GM23338 (cell line): Measurements from ENCODE around the gene FBXO11. TPM values are rescaled to one million over a fixed set of nuclear protein-coding genes. Genes with fewer than 3 reads are reported as not detected.
"Not testable (repeated sequence)": the region's sequence is repeated elsewhere in the genome, so short reads cannot be mapped to it uniquely, and the experiment has no call there.

Experiments used
- ATAC-seq: fragments of 200-7000 bp; cut with Tn5 transposase; 3 replicates; pipeline ENCODE4 v1.9.1; 2020
- DNase-seq: peaks from one replicate; pipeline ENCODE4 v3.0.0-alpha.2; 2015; ENCODE audit warnings: low spot score
- H2AFZ ChIP-seq: fragments of 200-600 bp; sonication (generic); 2 replicates; pipeline ENCODE4 v1.8.0; 2016; ENCODE audit warnings: antibody characterized with exemption, mild to moderate bottlenecking, moderate library complexity
- H3F3A ChIP-seq: fragments of 200-600 bp; sonication (generic); replicated peaks from 2 replicates; pipeline ENCODE4 v1.8.0; 2017; ENCODE audit warnings: antibody characterized with exemption, mixed run types, low read depth
- H3K27ac ChIP-seq: fragments of 200-600 bp; sonication (generic); 2 replicates; pipeline ENCODE4 v1.6.1; 2016; ENCODE audit warnings: low read depth
- H3K27me3 ChIP-seq: fragments of 200-600 bp; sonication (generic); 2 replicates; pipeline ENCODE4 v1.8.0; 2016; ENCODE audit warnings: mild to moderate bottlenecking, mixed run types, moderate library complexity; ENCODE audit not compliant: insufficient read depth
- H3K36me3 ChIP-seq: fragments of 200-600 bp; sonication (generic); 2 replicates; pipeline ENCODE4 v1.8.0; 2016; ENCODE audit warnings: mild to moderate bottlenecking; ENCODE audit not compliant: insufficient read depth
- H3K4me1 ChIP-seq: fragments of 200-600 bp; sonication (generic); 2 replicates; pipeline ENCODE4 v1.8.0; 2016; ENCODE audit warnings: mild to moderate bottlenecking, moderate library complexity; ENCODE audit not compliant: insufficient read depth
- H3K4me2 ChIP-seq: fragments of 200-600 bp; sonication (generic); 2 replicates; pipeline ENCODE4 v1.7.1; 2017; ENCODE audit warnings: mixed run types
- H3K4me3 ChIP-seq: fragments of 200-600 bp; sonication (generic); 2 replicates; pipeline ENCODE4 v1.6.1; 2016; ENCODE audit warnings: mixed run types
- H3K79me2 ChIP-seq: fragments of 200-600 bp; sonication (generic); replicated peaks from 2 replicates; pipeline ENCODE4 v1.8.0; 2017; ENCODE audit warnings: mild to moderate bottlenecking; ENCODE audit not compliant: insufficient read depth
- H3K9me2 ChIP-seq: fragments of 200-600 bp; sonication (generic); 2 replicates; pipeline ENCODE4 v1.8.0; 2017; ENCODE audit not compliant: insufficient read depth
- H4K20me1 ChIP-seq: fragments of 200-600 bp; sonication (generic); replicated peaks from 2 replicates; pipeline ENCODE4 v1.8.0; 2017; ENCODE audit warnings: mild to moderate bottlenecking; ENCODE audit not compliant: insufficient read depth
- H3K27ac Mint-ChIP-seq: 2 replicates; pipeline ENCODE4 v1.8.0; 2020; ENCODE audit warnings: inconsistent platforms, mild to moderate bottlenecking, moderate library complexity, mixed read lengths
- H3K27me3 Mint-ChIP-seq: 3 replicates; pipeline ENCODE4 v1.8.0; 2022; ENCODE audit warnings: low read depth, mild to moderate bottlenecking, moderate library complexity, mixed read lengths, inconsistent platforms; ENCODE audit not compliant: insufficient read depth, poor library complexity
- H3K36me3 Mint-ChIP-seq: 3 replicates; pipeline ENCODE4 v1.8.0; 2021; ENCODE audit warnings: low read depth, mild to moderate bottlenecking, inconsistent platforms, moderate library complexity, mixed read lengths
- H3K4me1 Mint-ChIP-seq: 3 replicates; pipeline ENCODE4 v1.8.0; 2020; ENCODE audit warnings: mild to moderate bottlenecking, inconsistent platforms, mixed read lengths
- H3K4me3 Mint-ChIP-seq: 3 replicates; pipeline ENCODE4 v1.8.0; 2021; ENCODE audit warnings: moderate library complexity, mild to moderate bottlenecking, inconsistent platforms, mixed read lengths
- H3K9me3 Mint-ChIP-seq: 3 replicates; pipeline ENCODE4 v1.8.0; 2020; ENCODE audit warnings: moderate library complexity, mild to moderate bottlenecking, inconsistent platforms, mixed read lengths
- CREB1 ChIP-seq: fragments of 250-450 bp; sonication (Bioruptor Pico); IDR thresholded peaks from 2 replicates; pipeline ENCODE4 v1.5.0; 2020; ENCODE audit warnings: low read depth, mild to moderate bottlenecking, moderate library complexity
- CTCF ChIP-seq, 2 experiments: fragments of 200-600 bp in 1 of 2; sonication (generic) in 1 of 2; conservative IDR thresholded peaks; 2 replicates each; pipeline versions ENCODE4 v1.5.1 to v1.6.1; 2016 to 2017; ENCODE audit warnings: antibody characterized with exemption in 2 of 2, low read depth in 2 of 2, mild to moderate bottlenecking in 2 of 2, moderate library complexity in 1 of 2
- ETS1 ChIP-seq: IDR thresholded peaks from 2 replicates; pipeline ENCODE4 v1.6.1; 2016; ENCODE audit warnings: antibody characterized with exemption
- EZH2 ChIP-seq: fragments of 200-600 bp; sonication (generic); IDR thresholded peaks from one replicate; pipeline ENCODE4 v1.8.0; 2017; ENCODE audit warnings: antibody characterized with exemption, mild to moderate bottlenecking, low read depth; ENCODE audit not compliant: unreplicated experiment
- EZH2phosphoT487 ChIP-seq: fragments of 200-600 bp; sonication (generic); IDR thresholded peaks from one replicate; pipeline ENCODE4 v1.8.1; 2018; ENCODE audit warnings: antibody characterized with exemption; ENCODE audit not compliant: unreplicated experiment
- JUNB ChIP-seq: IDR thresholded peaks from one replicate; pipeline ENCODE4 v1.6.1; 2016; ENCODE audit warnings: antibody characterized with exemption; ENCODE audit not compliant: unreplicated experiment
- NANOG ChIP-seq: IDR thresholded peaks from 2 replicates; pipeline ENCODE4 v1.6.1; 2016; ENCODE audit warnings: antibody characterized with exemption, borderline replicate concordance
- POLR2AphosphoS5 ChIP-seq: IDR thresholded peaks from 2 replicates; pipeline ENCODE4 v1.6.1; 2016; ENCODE audit warnings: antibody characterized with exemption, low read depth
- REST ChIP-seq: IDR thresholded peaks from one replicate; pipeline ENCODE4 v1.6.1; 2018; ENCODE audit warnings: antibody characterized with exemption; ENCODE audit not compliant: unreplicated experiment
- STAT1 ChIP-seq: IDR thresholded peaks from one replicate; pipeline ENCODE4 v1.6.1; 2016; ENCODE audit warnings: antibody characterized with exemption; ENCODE audit not compliant: unreplicated experiment
- ZNF114 ChIP-seq: fragments of 250-450 bp; sonication (Bioruptor Pico); IDR thresholded peaks from 2 replicates; pipeline ENCODE4 v1.5.0; 2020; ENCODE audit warnings: mild to moderate bottlenecking, moderate library complexity
- ZNF331 ChIP-seq: fragments of 250-450 bp; sonication (Bioruptor Pico); IDR thresholded peaks from 2 replicates; pipeline ENCODE4 v1.5.0; 2020; ENCODE audit warnings: low read depth, mild to moderate bottlenecking, moderate library complexity
- polyA plus RNA-seq: library from polyadenylated mRNA; unstranded; fragments of >200 nt; fragmentation: Nextera tagmentation; extraction: Ambion mirVana; gene quantifications from 2 replicates; pipeline ENCODE4 v1.2.1, GENCODE V29; 2016
- total RNA-seq: library from RNA; depleted of rRNA; stranded (reverse); fragments of >200 nt; shearing (Covaris generic); gene quantifications from 2 replicates; pipeline ENCODE4 v1.2.3, GENCODE V29; 2014

Gene FBXO11
- total and polyA plus RNA-seq, 2 experiments from 2014 or later: 21.5 to 52.7 TPM

- TF ChIP-seq ETS1: no peak
- TF ChIP-seq NANOG: no peak
- TF ChIP-seq REST: no peak
- TF ChIP-seq JUNB: no peak
- no peak for TF ChIP-seq STAT1
- no peak for TF ChIP-seq EZH2phosphoT487
- TF ChIP-seq POLR2AphosphoS5: no peak
- no peak for TF ChIP-seq ZNF331 (CRISPR knock-in tag)
- no peak for TF ChIP-seq ZNF114
- no peak for TF ChIP-seq EZH2
Measured at GRCh38 chr2:47862949-47863348, 43.3 kb downstream of the FBXO11 start (continued).

- H3K4me3 ChIP-seq, H3K27me3 Mint-ChIP-seq, H3K27me3 ChIP-seq, H3F3A ChIP-seq, H3K4me2 ChIP-seq, H3K27ac Mint-ChIP-seq, H2AFZ ChIP-seq, H3K9me2 ChIP-seq, H3K4me3 Mint-ChIP-seq, H3K36me3 ChIP-seq, H3K27ac ChIP-seq, H3K9me3 Mint-ChIP-seq, H3K36me3 Mint-ChIP-seq, DNase-seq, H3K4me1 ChIP-seq, ATAC-seq, H3K4me1 Mint-ChIP-seq: not testable (repeated sequence)
- peaks cover 25% of the 10 kb centered on the region for H4K20me1 ChIP-seq
- H3K79me2 ChIP-seq: peaks cover 100% of the 10 kb centered on the region
Measured at GRCh38 chr2:47853067-47853777, 53.1 kb downstream of the FBXO11 start.

GRCh38 chr2:47850198-47850597 is 56.1 kb downstream of the FBXO11 start:
- Histone ChIP-seq H4K20me1 (peaks cover 33% of the 10 kb centered on the region), H3K36me3 (no peaks in the 10 kb centered on the region), H3K27ac (no peak overlapping the region), H3K4me3 (no peak overlapping the region), H2AFZ (no peak overlapping the region), H3K4me1 (no peaks in the 10 kb centered on the region), H3F3A (no peaks in the 10 kb centered on the region), H3K4me2 (no peak overlapping the region), H3K79me2 (peaks cover 100% of the 10 kb centered on the region), H3K27me3 (no peaks in the 10 kb centered on the region), H3K9me2 (no peaks in the 10 kb centered on the region)
- H3K36me3 Mint-ChIP-seq: peaks cover 4% of the 10 kb centered on the region; the same call in 2 of the 3 replicates
- H3K4me3 Mint-ChIP-seq: no peak overlapping the region
- H3K9me3 Mint-ChIP-seq: no peaks in the 10 kb centered on the region
- ATAC-seq (no peak), DNase-seq (no peak)
- no peak overlapping the region for H3K27ac Mint-ChIP-seq
- H3K27me3 Mint-ChIP-seq: peaks cover 4% of the 10 kb centered on the region
- no peaks in the 10 kb centered on the region for H3K4me1 Mint-ChIP-seq
- TF ChIP-seq CTCF (conservative IDR thresholded peaks at IDR 0.05; ENCODE audit: low read depth in 2 of 2) (no peak), CREB1 (CRISPR knock-in tag) (no peak), ETS1 (no peak), ZNF114 (no peak), STAT1 (no peak), JUNB (no peak)
